GM13977 (cell line): Measurements from ENCODE around the gene MEIS2.

Experiments used
- DNase-seq: peaks from one replicate; pipeline ENCODE4 v3.0.0; 2012; ENCODE audit warnings: low spot score
- in situ Hi-C: fragments of 300-500 bp; cut with MboI; formaldehyde crosslinking; loops from one replicate; pipeline ENCODE4 v1.12.0; 2022; ENCODE audit warnings: low sequenced_read_pairs, low pct_unique_long_range_greater_than_20kb, mixed read lengths, inconsistent platforms; ENCODE audit not compliant: unreplicated experiment
- TF ChIP-seq, protein P1 (sequence below): IDR thresholded peaks from 2 replicates; pipeline ENCODE4 v1.5.1; 2012; ENCODE audit warnings: mild to moderate bottlenecking, control low read depth; ENCODE audit not compliant: insufficient read depth; ENCODE audit errors: extremely low read depth, missing control alignments

Gene MEIS2

GRCh38 chr15:36958606-36959005 lies 141.7 kb downstream of the MEIS2 start:
- TF ChIP-seq, protein P1, sequence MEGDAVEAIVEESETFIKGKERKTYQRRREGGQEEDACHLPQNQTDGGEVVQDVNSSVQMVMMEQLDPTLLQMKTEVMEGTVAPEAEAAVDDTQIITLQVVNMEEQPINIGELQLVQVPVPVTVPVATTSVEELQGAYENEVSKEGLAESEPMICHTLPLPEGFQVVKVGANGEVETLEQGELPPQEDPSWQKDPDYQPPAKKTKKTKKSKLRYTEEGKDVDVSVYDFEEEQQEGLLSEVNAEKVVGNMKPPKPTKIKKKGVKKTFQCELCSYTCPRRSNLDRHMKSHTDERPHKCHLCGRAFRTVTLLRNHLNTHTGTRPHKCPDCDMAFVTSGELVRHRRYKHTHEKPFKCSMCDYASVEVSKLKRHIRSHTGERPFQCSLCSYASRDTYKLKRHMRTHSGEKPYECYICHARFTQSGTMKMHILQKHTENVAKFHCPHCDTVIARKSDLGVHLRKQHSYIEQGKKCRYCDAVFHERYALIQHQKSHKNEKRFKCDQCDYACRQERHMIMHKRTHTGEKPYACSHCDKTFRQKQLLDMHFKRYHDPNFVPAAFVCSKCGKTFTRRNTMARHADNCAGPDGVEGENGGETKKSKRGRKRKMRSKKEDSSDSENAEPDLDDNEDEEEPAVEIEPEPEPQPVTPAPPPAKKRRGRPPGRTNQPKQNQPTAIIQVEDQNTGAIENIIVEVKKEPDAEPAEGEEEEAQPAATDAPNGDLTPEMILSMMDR, result no peak
- DNase-seq, result no peak
- in situ Hi-C loops, result no loop called here

DNA sequence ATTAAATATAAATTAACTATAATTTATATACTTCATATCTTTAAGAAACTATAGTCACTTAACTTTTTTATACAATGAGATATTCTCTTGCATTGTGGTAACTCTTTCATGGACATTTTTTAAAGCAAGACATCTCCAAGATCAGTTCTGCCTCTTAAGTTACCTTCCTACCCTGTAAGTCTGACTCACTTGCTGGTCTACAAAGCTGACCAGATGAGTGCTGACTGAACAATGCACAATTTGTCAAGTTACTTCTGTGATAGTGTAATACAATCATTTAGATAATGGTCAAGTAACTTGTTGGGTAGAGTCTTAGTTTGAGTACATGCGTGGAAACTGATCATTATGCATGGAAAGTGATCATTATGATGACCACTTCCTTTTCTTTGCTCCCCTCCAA lies 145.9 kb downstream of the MEIS2 start:
- no peak for DNase-seq
- TF ChIP-seq, protein P1, result no peak
- in situ Hi-C loops, result no loop called here

DNA sequence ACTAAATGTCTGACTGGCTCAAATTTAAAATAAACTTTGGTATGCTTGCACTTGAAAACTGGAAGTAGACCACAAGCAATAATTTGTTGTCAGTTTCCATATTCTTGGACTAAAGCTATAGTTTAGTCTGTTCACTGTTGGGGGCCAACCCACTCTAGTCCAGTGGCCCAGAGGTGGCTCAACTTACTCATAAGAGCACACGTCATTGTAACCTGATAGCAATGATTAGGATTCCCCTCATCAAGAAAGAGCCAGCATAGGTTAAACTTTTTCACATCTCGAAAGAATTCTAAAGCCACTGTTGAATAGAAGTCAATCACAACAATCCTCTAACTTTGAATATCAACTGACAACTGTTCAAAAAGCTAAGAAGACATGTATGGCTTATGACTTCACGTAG lies 147.0 kb downstream of the MEIS2 start:
- in situ Hi-C loops, result no loop called here
- TF ChIP-seq, protein P1, result no peak
- no peak for DNase-seq

DNA sequence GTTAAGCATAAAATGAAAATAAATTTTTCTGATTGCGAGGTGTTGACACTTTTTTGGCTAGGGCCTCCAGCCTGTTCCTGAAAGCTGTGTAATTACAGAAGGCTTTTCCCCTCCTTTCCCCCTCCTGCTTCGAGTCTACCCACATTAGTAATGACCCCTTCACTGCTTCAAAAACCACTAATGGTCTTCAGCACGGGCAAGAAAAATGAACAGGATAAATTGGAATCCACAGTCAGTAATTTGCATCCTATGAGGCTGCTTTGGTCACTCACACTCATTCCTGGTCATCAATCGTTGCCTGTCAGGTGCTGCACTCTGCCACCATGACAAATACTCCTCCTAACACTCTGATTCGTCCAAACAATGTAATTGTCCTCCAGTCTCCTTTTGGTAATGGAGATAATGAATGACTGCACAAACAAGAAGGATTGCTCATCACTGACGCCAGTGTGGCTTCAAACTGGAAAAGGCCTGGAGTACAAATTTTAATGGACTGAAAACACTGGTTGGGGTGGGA lies 148.6 kb downstream of the MEIS2 start:
- TF ChIP-seq, protein P1, result no peak
- in situ Hi-C loops, result no loop called here
- DNase-seq, result no peak

DNA sequence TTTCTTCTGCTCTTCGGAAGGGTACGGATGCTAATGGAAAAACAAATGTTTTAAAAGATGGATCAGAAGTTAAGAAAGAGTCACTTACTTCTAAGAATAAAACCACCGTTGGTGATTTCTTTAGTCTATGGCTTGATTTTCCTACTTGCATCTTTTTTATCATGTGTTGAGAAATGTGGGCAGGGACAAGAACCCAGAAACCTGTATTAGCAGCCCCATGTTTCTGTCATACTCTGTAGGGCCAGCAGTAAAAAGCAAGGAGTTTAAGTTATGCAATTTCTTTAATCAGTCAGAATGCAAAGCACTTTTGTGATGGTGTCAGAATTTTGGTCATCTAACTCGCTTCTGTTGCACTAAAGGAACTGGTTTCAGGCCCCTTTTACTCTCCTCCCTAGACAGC lies 150.0 kb downstream of the MEIS2 start:
- no peak for DNase-seq
- TF ChIP-seq, protein P1, result no peak
- in situ Hi-C loops, result no loop called here

- in situ Hi-C loops, result no loop called here
- TF ChIP-seq, protein P1, result no peak
- no peak for DNase-seq
These were observed 151.4 kb downstream of the MEIS2 start for GRCh38 chr15:36948982-36949381.

DNA sequence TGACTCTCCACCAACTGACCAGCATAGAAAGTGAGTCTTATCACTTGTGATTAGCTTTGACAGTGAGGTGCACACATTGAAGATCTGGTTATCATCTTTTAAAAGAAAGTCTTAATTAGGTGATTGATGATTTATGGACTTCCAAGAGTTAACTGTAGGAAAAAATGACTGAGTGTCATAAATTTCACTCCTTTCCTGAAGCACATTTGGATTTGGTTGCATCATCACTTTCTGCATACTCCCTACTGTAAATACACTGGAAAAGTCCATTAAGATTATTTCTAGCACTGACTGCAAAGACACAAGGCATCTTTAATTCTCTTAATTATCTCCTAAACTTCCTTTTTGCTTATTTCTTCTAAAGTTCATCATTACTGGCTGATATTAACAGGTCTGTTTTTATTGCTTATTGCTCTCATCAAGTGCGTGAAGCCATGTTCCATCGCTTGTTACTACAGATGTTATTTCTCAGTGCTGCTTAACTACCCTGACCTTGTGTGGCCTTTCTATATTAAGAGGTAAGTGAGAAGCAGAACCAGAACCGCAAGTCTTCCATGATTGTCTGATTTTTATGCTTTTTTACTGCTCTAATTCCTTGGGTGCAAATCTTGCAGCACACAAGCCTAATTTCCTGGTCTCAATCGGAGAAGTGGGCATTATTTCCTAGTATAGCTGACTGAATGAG lies 153.2 kb downstream of the MEIS2 start:
- TF ChIP-seq, protein P1, result no peak
- in situ Hi-C loops, result no loop called here

More for the DNA sequence above, 153.2 kb downstream of the MEIS2 start:
- no peak for DNase-seq
